Measurements from ENCODE around the gene UBE3A.

- TF ChIP-seq RARB (CRISPR knock-in tag; IDR thresholded peaks at IDR 0.05) (no peak), CTCF (IDR thresholded peaks at IDR 0.05) (no peak), CHD2 (IDR thresholded peaks at IDR 0.05; ENCODE audit: low read length, partially characterized antibody) (no peak), HOXB5 (CRISPR knock-in tag; IDR thresholded peaks at IDR 0.05) (no peak), RAD21 (conservative IDR thresholded peaks at IDR 0.05 in 1 of 2, IDR thresholded peaks at IDR 0.05 in 1 of 2) (no peak), PHF8 (IDR thresholded peaks at IDR 0.05; ENCODE audit: borderline replicate concordance, low read depth) (no peak), MAFK (IDR thresholded peaks at IDR 0.05; ENCODE audit: partially characterized antibody) (no peak)
Measured at GRCh38 chr15:25323420-25323819, 115.4 kb downstream of the UBE3A start.
